NAMALWA (cell line): ENCODE data around the gene AGAP2.
"Not testable (repeated sequence)": the region's sequence is repeated elsewhere in the genome, so short reads cannot be mapped to it uniquely, and the experiment has no call there.

Source experiments
- DNase-seq: peaks from one replicate; pipeline ENCODE4 v3.0.0-alpha.2; 2015; ENCODE audit warnings: low spot score

Gene AGAP2

DNA sequence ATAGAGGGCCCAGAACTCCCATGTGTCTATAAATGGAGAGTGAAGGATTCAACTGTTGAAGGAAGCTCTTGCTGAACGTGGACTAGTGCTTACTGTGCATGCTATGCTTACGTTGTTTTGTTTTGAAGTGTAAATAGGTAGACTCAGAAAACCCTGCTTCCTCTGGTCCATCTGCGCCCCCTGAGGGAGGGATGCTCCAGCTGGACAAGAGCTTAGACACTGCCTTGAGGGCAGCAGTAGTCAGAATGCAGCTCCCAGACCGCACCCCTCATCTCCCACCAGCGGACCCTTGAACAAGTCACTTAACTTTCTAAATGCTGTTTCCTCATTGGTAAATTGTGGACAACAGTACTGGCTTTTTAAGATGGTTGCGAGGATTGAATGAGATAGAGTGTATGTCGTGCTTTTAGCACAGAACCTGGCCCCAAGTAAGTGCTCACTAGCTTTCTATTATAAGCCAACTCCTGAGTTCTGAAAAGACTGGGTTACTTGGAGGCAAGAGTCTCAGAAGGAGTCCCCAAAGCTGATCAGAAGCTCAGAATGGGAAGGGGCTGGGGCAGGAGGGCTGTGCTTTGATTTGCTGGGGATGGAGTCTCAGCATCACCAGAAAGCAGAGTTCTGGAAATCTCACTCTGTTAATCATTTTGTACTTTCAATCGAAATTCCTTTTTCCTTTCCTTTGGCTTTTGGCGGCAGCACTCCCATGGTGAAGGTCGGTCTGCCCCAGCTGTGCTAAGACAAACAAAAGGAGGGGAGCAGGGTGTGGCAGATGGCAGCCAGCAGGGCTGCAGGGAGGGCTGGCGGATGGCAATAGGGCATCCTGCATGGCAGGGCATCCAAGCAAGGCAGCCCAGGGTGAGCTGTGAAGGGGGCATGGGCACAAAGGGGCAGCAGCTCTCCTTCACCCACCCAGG, 15.6 kb downstream of the AGAP2 start:
- DNase-seq = no peak

DNA sequence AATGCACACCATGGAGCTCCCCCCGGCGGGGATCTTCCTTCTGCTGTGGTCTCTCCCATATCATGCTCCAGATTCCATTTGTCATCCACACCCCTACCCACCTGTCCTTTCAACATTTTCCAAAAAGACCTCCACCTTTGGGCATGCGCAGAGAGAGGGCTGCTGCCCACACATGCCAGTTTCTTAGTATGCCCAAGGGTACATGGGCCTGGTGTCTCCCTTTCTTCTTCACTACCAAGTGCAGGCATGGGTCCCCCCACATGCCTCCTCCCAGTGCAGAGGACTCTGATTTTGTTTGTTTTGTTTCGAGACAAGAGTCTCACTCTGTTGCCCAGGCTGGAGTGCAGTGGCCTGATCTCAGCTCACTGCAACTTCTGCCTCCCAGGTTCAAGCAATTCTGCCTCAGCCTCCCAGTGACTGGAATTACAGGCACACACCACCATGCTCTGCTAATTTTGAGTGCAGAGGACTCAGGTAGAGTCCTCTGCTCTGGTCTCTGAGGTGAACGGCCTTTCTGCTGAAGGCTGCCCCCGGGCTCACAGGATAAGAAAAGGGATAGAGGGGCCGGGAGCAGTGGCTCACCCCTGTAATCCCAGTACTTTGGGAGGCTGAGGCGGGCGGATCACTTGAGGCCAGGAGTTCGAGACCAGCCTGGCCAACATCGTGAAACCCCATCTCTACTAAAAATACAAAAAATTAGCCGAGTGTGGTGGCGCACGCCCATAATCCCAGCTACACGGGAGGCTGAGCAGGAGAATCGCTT, 16.5 kb downstream of the AGAP2 start:
- not testable (repeated sequence) for DNase-seq

DNA sequence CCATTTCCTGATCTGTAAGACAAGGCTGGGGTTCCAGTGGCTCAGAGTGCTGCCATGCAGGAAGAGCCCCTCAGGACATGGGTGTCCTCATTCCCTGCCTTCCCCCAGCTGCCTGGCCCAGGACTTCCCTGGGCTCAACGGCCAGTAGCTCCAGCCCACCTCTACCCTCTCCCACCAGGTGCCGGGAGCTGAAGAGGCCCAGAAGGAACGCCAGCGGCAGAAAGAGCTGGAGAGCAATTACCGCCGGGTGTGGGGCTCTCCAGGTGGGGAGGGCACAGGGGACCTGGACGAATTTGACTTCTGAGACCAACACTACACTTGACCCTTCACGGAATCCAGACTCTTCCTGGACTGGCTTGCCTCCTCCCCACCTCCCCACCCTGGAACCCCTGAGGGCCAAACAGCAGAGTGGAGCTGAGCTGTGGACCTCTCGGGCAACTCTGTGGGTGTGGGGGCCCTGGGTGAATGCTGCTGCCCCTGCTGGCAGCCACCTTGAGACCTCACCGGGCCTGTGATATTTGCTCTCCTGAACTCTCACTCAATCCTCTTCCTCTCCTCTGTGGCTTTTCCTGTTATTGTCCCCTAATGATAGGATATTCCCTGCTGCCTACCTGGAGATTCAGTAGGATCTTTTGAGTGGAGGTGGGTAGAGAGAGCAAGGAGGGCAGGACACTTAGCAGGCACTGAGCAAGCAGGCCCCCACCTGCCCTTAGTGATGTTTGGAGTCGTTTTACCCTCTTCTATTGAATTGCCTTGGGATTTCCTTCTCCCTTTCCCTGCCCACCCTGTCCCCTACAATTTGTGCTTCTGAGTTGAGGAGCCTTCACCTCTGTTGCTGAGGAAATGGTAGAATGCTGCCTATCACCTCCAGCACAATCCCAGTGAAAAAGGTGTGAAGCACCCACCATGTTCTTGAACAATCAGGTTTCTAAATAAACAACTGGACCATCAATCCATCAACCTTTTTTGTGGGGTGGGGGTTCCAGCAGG, 17.6 kb downstream of the AGAP2 start:
- no peak for DNase-seq

DNA sequence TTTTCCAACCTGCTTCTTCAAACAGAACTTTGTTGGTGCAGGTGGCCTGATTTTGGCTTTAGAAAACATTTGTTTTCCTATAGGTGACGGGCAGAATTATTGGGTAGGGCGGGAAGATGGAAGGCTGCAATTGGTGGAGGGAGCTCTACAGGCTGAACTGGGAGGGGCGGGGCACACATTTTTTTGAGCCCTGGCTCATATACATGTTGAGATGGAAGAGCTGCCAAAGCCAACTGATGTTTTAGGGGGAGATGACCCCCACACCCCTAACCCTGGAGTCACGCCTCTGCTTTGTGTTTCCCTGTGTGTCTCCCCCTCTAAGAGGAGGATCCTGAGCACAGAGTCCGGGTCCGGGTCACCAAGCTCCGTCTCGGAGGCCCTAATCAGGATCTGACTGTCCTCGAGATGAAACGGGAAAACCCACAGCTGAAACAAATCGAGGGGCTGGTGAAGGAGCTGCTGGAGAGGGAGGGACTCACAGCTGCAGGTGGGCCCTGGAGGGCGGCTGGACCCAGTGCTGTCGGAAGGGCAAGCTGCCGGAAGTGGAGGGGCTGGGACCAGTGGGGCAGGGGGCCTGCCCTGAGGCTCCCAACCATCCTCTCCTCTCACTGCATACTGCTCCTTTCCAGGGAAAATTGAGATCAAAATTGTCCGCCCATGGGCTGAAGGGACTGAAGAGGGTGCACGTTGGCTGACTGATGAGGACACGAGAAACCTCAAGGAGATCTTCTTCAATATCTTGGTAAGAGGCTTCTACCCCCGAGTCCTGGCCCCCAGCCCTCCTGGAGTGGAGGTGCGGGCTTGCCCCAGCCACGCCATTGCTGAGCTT, 18.6 kb downstream of the AGAP2 start:
- no peak for DNase-seq

DNA sequence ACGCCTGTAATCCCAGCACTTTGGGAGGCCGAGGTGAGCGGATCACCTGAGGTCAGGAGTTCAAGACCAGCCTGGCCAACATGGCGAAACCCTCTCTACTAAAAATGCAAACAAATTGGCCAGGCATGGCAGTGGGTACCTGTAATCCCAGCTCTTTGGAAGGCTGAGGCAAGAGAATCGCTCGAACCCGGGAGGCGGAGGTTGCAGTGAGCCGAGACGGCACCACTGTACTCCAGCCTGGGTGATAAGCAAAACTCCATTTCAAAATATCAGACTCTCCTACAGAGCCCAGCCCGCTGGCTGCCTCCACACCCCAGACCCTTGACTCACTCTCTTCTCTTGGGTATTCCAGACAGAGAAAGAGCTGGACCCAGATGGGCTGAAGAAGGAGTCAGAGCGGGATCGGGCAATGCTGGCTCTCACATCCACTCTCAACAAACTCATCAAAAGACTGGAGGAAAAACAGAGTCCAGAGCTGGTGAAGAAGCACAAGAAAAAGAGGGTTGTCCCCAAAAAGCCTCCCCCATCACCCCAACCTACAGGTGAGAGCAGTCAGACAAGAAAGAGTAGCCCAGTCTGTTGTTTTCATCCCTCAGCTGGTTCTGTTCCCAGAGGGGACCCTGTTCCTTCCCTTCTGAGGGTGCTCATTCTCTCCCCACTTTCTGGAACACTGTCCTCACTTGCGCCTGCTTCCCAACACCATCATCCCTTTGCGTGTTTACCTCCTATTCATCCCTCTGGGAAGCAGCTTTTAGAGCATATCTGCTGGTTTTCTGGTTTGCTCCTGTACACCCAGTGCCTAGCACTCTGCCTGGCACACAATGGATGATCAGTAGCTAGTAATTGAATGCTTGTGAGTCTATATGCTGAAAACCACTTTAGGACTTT, 19.7 kb downstream of the AGAP2 start:
- DNase-seq = no peak

DNA sequence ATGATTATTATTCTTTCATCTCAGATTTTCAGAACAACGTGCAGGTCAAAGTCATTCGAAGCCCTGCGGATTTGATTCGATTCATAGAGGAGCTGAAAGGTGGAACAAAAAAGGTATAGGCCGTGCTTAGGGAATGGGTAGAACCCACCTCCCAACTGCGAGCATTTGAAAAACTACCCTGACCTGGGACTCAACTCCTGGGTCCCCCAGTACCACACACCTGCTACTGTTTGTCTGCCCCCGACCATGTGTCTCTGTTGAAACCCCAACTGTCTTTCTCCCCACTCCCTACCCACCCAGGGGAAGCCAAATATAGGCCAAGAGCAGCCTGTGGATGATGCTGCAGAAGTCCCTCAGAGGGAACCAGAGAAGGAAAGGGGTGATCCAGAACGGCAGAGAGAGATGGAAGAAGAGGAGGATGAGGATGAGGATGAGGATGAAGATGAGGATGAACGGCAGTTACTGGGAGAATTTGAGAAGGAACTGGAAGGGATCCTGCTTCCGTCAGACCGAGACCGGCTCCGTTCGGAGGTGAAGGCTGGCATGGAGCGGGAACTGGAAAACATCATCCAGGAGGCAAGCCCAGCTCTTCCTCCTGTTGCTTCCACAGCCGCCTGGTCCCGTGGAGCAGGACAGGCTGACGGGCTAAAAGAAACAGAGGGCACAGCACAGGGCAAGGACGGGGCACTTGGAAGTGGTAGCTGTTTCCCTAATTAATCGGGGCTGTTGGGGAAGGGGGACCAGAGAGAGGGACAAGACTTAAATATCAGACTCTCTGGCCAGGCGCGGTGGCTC, 20.5 kb downstream of the AGAP2 start:
- DNase-seq = no peak

DNA sequence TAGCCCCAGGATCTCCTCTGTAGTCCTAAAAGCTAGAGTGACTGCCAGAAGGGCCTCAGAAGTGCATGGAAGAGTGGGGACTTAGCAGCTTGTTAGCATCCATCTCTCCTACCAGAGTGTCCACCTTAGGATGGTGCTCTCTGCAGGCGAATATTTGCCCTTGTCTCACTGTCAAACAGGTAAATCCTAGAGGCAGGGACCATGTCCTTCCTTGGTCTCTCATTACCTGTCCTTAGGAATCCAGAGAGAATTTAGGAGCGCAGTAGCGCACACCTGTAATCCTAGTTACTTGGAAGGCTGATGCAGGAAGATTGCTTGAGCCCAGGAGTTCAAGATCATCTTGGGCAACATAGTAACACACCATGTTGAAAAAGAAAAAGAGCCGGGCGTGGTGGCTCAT, 21.4 kb downstream of the AGAP2 start:
- no peak for DNase-seq

DNA sequence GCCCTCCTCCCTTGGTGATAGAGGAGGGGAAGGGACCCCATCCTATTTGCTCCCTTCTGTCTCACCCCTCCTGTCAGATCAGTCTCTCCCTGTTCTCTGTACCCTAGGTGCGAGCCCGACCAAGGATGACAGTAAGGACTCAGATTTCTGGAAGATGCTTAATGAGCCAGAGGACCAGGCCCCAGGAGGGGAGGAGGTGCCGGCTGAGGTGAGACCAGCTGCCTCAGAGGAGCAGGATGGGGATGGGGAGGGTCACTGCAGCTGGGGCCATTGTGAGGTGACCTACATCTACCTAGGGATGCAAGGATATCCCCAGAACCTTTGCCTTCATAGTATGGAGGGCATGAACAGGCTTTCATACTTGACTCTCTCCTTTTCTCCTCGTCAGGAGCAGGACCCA, 22.2 kb downstream of the AGAP2 start:
- DNase-seq = no peak

DNA sequence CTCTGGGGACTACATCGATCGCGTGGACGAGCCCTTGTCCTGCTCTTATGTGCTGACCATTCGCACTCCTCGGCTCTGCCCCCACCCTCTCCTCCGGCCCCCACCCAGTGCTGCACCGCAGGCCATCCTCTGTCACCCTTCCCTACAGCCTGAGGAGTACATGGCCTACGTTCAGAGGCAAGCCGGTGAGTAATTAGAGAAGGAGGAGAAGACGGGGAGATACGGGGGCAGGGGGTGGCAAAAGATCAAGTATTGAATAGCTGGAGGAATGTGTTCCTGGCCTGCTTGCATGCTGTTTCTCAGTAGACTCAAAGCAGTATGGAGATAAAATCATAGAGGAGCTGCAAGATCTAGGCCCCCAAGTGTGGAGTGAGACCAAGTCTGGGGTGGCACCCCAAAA, 22.8 kb downstream of the AGAP2 start:
- DNase-seq = no peak

DNA sequence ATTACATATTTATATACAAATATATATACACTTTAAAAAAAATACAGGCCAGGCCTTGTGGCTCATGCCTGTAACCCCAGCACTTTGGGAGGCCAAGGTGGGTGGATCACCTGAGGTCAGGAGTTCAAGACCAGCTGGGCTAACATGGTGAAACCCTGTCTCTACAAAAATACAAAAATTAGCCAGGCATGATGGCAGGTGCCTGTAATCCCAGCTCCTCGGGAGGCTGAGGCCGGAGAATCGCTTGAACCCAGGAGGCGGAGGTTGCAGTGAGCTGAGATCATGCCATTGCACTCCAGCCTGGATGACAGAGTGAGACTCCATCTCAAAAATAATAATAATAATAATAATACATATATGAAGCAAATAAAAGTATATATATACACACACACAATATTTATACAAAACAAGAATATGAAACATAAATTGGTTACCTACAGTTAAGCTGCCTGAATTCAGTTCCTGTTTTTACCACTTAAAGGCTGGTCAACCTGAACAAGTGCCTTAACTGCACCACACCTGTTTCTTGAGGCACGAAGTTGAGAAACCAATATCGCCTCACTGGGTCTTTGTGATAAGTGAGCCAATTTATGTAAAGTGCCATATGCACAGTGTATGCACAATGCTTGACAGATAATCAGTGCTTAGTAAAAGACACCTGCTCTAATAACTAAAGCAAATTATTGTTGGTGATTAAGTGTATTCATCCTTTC, 23.4 kb downstream of the AGAP2 start:
- DNase-seq = peak; percentile 46

DNA sequence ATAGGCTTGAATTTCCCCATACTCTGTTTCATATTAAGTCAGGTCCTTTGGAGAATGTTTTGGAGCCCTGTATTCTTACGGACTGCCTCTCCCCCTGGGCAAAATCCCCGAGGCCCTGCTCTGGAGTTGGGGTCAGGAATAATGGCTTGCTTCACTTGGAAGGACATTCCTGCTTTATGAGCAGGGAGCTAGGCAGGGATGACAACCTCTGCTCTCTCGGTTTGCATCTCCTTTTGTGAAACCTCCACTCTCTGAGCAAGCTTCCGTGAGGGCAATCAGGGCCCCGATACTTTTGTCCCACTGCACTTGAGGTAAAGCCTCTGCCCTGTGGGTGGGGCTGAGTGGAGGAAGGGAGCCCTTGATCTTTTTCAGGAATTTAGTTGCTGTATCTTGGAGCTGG, 25.3 kb downstream of the AGAP2 start:
- DNase-seq = no peak

DNA sequence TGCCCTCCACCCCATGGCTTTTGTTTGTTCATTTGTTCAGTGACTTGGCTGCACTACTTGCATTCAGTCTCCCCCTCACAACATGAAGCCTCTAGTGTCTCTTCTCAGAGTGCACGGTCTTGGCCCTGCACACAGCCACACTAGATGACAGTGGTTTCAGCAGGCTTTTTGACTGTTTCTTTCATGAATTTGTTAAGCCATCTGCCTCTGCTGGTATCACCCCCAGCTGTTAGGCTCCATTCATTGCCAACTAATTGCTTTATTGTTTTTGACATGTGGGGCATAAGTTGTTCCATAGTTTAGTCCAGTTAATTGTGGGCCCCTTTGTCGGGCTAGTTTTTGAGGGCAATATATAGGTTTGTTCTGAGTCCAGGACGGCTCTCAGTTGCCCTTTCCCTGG, 25.8 kb downstream of the AGAP2 start:
- no peak for DNase-seq

DNA sequence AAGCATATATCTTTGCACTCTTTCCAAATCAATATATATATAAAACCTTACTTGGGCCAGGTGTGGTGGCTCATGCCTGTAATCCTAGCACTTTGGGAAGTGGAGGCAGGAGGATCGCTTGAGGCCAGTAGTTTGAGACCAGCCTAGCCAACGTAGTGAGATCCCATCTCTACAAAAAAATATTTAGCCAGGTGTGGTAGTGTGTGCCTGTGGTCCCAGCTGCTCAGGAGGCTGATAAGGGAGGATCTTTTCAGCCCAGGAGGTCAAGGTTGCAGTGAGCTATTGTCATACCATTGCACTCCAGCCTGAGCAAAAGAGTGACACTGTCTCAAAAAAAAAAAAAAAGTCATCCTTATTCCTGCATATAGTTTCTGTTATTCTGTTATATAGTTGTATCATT, 30.2 kb downstream of the AGAP2 start:
- DNase-seq = no peak

DNA sequence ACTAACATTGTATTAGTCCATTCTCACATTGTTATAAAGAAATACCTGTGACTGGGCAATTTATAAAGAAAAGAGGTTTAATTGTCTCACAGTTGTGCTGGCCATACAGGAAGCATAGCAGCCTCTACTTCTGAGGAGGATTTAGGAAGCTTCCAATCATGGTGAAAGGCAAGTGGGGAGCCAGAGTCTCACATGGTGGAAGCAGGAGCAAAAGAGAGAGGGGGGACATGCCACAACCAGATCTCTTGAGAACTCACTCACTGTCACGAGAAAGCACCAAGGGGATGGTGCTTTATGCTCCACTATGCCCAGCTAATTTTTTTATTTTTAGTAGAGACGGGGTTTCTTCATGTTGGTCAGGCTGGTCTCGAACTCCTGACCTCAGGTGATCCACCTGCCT, 31.3 kb downstream of the AGAP2 start:
- no peak for DNase-seq

DNA sequence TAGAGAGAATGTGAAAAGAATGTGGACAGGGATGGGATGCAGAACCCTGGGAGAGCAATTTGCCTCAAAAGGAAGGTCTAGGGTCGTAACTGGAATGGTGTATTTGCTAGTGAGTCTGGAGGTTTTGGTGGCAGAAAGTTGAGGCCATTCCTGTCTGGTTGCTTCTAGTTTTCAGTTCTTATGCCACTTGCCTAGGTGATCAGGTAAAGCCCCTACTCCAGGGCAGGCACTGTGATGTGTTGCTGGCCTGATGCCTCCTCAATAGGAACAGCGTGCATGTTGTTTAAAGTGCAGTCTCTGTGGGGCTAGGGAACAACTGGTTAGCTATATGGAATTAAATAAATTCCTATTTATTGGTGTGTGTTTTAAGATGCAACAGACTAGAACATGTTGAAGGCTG, 38.2 kb downstream of the AGAP2 start:
- no peak for DNase-seq

DNA sequence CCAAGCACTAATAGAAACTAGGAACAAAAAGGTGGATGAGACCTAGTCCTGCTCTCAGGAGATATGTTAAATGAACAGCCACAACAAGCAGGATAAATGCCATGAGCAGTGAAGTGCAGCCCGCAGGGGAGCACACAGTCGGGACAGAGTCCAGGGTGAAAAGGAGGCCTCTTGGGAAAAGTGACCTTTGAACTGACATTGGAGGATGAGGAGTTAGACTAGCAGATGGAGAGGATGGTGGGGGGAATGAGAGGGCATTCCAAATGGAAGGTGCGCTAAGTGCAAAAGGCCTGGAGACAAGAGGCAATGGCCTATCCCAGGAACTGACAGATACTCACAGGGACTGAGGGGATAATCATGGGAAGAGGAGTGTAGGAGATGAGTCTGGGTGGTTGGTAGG, 40.1 kb downstream of the AGAP2 start:
- DNase-seq = no peak

DNA sequence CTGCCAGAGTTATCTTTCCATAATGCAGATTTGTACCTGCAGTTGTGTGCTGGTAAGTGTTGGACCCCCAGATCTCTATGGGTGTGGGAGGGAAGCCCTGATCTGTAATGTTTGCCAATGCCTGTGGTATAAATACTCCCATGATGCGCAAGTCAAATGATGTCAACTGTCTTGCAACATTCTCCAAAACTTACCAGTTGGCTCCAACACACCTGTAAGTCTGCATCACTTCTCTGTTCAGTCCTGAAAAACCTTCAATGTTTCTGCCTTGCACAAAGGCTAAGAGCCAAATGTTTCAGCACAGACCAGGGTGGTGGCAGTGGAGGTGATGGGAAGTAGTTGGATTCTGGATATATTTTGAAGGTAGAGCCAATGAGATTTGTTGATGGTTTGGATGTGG, 41.5 kb downstream of the AGAP2 start:
- no peak for DNase-seq

DNA sequence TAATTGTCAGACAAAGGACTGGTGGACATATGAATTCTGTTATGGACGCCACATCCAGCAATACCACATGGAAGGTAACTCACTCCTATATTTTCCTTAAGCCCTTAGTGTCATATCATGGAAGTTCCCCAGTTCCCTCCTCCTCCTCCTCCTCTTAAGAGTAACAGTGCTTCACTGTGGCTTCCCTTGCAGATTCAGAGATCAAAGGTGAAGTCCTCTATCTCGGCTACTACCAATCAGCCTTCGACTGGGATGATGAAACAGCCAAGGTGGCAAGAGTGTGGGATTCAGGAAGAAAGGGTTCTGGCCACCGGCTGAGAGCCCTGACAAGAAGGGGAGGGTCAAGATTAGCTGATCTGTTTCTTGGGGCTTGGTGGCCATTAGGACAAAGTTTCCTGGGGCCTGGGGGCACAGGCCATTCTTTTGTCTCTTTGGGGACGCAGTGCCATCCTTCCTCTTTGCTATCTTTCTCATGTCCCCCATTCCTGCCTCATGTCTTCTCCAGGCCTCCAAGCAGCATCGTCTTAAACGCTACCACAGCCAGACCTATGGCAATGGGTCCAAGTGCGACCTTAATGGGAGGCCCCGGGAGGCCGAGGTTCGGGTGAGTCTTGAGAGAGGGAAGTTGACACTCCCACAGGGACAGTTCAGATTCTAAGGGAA, 42.6 kb downstream of the AGAP2 start:
- DNase-seq = no peak
